Keratinocyte (primary cell): ENCODE results near the gene RAB11FIP5.

Experiments used
- CTCF ChIP-seq, 3 experiments: IDR thresholded peaks in 1 of 3; conservative IDR thresholded peaks in 1 of 3; optimal IDR thresholded peaks in 1 of 3; 2 replicates in 2 of 3; 3 replicates in 1 of 3; pipeline versions ENCODE3 to v1.5.1; 2011; ENCODE audit warnings: low read length in 3 of 3, mild to moderate bottlenecking in 3 of 3, moderate library complexity in 2 of 3, control low read depth in 1 of 3, inconsistent platforms in 1 of 3; ENCODE audit not compliant: insufficient read depth in 2 of 3; ENCODE audit errors: extremely low read depth in 1 of 3
- EZH2 ChIP-seq: IDR thresholded peaks from one replicate; pipeline ENCODE4 v1.6.1; 2012; ENCODE audit warnings: inconsistent platforms, mild to moderate bottlenecking, low read length, moderate library complexity

GRCh38 chr2:73141896-73142295, 29.1 kb upstream of the RAB11FIP5 start:
- TF ChIP-seq CTCF (optimal IDR thresholded peaks at IDR 0.05 in 1 of 3, IDR thresholded peaks at IDR 0.05 in 1 of 3, conservative IDR thresholded peaks at IDR 0.05 in 1 of 3; ENCODE audit: extremely low read depth in 1 of 3, insufficient read depth in 2 of 3, low read length in 3 of 3) (no peak), EZH2 (no peak)
